Mucosa of rectum (tissue), 2 donors: Measurements from ENCODE around the gene GLG1.
A peak's percentile ranks its signal among the peaks of the same experiment; 100 is the strongest.

Experiments used
- H3K27ac ChIP-seq, 2 donors: one replicate each; pipeline ENCODE4 v1.7.0; 2013; ENCODE audit warnings: inconsistent platforms in 2 of 2, low read depth in 2 of 2, low read length in 2 of 2
- H3K27me3 ChIP-seq, 2 donors: one replicate each; pipeline ENCODE4 v1.7.0; 2013; ENCODE audit warnings: low read length in 2 of 2; ENCODE audit not compliant: control insufficient read depth in 2 of 2, insufficient read depth in 2 of 2
- H3K36me3 ChIP-seq, 2 donors: one replicate each; pipeline ENCODE4 v1.7.0; 2013; ENCODE audit warnings: low read length in 2 of 2; ENCODE audit not compliant: control insufficient read depth in 2 of 2, insufficient read depth in 2 of 2
- H3K4me1 ChIP-seq, 2 donors: one replicate each; pipeline ENCODE4 v1.7.0; 2013; ENCODE audit warnings: low read length in 2 of 2, mild to moderate bottlenecking in 1 of 2; ENCODE audit not compliant: control insufficient read depth in 2 of 2, insufficient read depth in 2 of 2
- H3K4me3 ChIP-seq, 2 donors: one replicate each; pipeline ENCODE4 v1.7.0; 2013; ENCODE audit warnings: low read length in 2 of 2
- H3K9ac ChIP-seq, 2 donors: one replicate each; pipeline ENCODE4 v1.7.0; 2013; ENCODE audit warnings: low read length in 2 of 2, low read depth in 1 of 2, mild to moderate bottlenecking in 1 of 2
- H3K9me3 ChIP-seq, 2 donors: one replicate each; pipeline ENCODE4 v1.7.0; 2013; ENCODE audit warnings: low read length in 2 of 2; ENCODE audit not compliant: control insufficient read depth in 2 of 2
- donor health status: healthy.
- donor health status: Normal muscosa, but diverticular disease.

The GLG1 gene

DNA sequence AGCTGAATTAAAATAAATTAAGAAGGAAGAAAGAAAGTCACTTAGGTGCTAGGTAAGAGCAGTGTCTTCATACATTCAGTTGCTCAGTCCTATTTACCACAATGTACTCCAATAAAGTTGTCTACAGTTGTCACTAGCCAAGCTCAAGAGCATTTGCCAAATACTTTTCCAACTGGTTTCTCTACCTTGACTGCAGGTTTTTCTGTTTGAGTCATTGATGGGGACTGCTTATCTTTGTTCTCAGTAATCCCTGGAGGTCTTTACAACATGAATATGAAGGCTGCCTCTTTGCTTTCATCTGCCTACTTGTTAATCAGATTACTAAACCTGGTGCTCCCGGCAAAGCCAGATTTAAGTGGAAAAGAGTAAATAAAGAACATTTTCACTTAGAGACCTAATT lies 121.0 kb downstream of the GLG1 start:
- H3K27ac ChIP-seq = no peak overlapping the region
- no peak overlapping the region for H3K4me3 ChIP-seq
- H3K9ac ChIP-seq = no peak overlapping the region
- H3K9me3 ChIP-seq = no peaks in the 10 kb centered on the region
- peaks cover 38 to 49% of the 10 kb centered on the region in 2 donors for H3K36me3 ChIP-seq
- H3K27me3 ChIP-seq = no peaks in the 10 kb centered on the region
- peaks cover 0 to 2% of the 10 kb centered on the region in 2 donors for H3K4me1 ChIP-seq

DNA sequence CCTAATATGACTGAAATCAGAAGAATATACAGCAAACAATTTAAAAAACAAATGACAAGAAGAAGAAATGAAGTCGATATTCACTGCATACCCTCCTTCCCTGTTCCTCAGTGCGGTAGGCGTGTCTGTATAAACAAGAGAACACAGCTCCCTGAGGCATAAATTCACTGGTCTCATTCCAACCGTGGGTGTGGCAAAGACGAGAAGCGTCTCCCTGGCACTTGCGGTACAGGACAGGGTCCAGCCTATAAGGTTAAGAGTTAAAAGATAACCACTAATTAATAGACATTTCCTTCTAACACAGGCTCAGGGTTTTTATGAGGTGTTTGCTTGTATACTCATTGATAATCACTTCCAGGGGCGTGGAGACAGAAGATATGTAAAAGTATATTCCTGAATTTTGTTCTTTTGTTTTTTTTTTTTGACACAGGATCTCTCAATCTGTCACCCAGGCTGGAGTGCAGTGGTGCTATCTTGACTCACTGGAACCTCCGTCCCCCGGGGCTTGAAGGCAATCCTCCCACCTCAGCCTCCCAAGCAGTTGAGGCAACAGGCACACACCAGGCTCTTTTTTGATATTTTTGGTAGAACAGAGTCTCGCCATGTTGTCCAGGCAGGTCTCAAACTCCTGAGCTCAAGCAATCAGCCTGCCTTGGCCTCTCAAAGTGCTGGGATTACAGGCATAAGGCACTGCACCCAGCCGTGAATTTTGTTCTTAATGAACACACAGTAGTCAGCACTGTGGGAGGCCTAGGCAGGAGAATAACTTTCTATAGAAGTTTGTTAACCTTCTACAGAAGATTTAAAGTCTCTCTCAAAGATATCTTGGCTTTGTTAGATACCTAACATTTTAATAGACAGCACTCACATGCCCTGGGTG lies 126.5 kb downstream of the GLG1 start:
- Histone ChIP-seq H3K36me3 (peaks cover 27 to 41% of the 10 kb centered on the region in 2 donors), H3K4me3 (no peak overlapping the region), H3K27me3 (no peaks in the 10 kb centered on the region), H3K9ac (no peak overlapping the region), H3K27ac (peak overlapping the region; percentile 67 to 76), H3K4me1 (peaks cover 14 to 32% of the 10 kb centered on the region in 2 donors), H3K9me3 (no peaks in the 10 kb centered on the region)

- H3K9ac ChIP-seq = no peak overlapping the region
- peaks cover 28 to 34% of the 10 kb centered on the region in 2 donors for H3K36me3 ChIP-seq
- H3K27me3 ChIP-seq = no peaks in the 10 kb centered on the region
- peaks cover 14 to 32% of the 10 kb centered on the region in 2 donors for H3K4me1 ChIP-seq
- H3K27ac ChIP-seq = peak overlapping the region; percentile 49 to 64
- H3K9me3 ChIP-seq = no peaks in the 10 kb centered on the region
- no peak overlapping the region for H3K4me3 ChIP-seq
Measured at GRCh38 chr16:74477226-74477625, 129.7 kb downstream of the GLG1 start.

DNA sequence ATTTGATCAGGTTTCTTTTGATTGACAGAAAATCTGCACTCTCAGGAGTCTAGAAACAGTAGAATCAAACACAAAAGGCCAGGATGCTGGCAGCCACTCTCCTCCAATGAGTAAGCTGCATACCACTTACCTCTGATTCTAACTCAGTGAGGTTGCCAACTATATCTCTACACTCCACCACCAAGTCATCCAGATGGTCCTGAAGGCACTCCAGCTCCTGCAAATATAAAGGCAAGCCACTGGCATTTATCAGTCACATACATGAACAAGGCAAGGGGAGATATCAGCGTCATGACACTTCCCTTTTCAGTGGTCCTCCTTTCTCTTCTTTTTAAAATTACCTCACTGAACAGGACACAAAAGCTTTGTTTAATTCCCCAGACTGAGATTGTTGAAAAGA lies 132.5 kb downstream of the GLG1 start:
- H3K27ac ChIP-seq = no peak overlapping the region
- no peaks in the 10 kb centered on the region for H3K9me3 ChIP-seq
- no peak overlapping the region for H3K9ac ChIP-seq
- H3K36me3 ChIP-seq = peaks cover 39 to 40% of the 10 kb centered on the region in 2 donors
- H3K4me1 ChIP-seq = peaks cover 7 to 16% of the 10 kb centered on the region in 2 donors
- H3K4me3 ChIP-seq = no peak overlapping the region
- H3K27me3 ChIP-seq = no peaks in the 10 kb centered on the region

DNA sequence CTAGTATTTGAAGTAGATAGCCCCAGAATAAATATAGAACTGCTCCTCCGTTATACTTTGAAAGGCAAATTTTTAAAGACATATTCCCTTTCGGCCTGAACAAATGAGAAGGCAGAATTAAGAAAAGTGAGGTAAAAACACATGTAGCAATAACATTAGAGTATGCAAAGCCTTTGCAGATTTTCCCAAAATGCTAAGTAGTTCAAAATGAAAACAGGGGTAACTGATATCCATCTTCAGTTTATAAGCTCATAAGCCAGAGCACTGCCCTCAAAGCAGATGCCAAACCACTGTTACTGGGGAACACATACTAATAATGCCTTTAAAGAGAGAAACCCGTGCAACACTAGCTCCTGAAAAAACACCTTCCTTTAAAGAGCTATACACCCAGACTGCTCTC lies 134.4 kb downstream of the GLG1 start:
- Histone ChIP-seq H3K36me3 (peaks cover 53% of the 10 kb centered on the region in 2 donors), H3K9ac (no peak overlapping the region), H3K4me3 (no peak overlapping the region), H3K9me3 (no peaks in the 10 kb centered on the region), H3K27ac (no peak overlapping the region), H3K4me1 (peaks cover 6 to 9% of the 10 kb centered on the region in 2 donors), H3K27me3 (no peaks in the 10 kb centered on the region)

- Histone ChIP-seq H3K36me3 (peaks cover 56 to 58% of the 10 kb centered on the region in 2 donors), H3K4me1 (peaks cover 6% of the 10 kb centered on the region in 2 donors), H3K4me3 (no peak overlapping the region), H3K9me3 (no peaks in the 10 kb centered on the region), H3K27ac (no peak overlapping the region), H3K9ac (no peak overlapping the region), H3K27me3 (no peaks in the 10 kb centered on the region)
Measured at GRCh38 chr16:74472010-74472409, 134.9 kb downstream of the GLG1 start.

- Histone ChIP-seq H3K36me3 (peaks cover 55 to 65% of the 10 kb centered on the region in 2 donors), H3K4me3 (no peak overlapping the region), H3K27me3 (no peaks in the 10 kb centered on the region), H3K27ac (no peak overlapping the region), H3K9me3 (no peaks in the 10 kb centered on the region), H3K9ac (no peak overlapping the region), H3K4me1 (no peaks in the 10 kb centered on the region)
Measured at GRCh38 chr16:74469946-74470478, 136.9 kb downstream of the GLG1 start.

GRCh38 chr16:74468807-74469525 lies 137.9 kb downstream of the GLG1 start:
- no peak overlapping the region for H3K27ac ChIP-seq
- H3K4me3 ChIP-seq = no peak overlapping the region
- no peak overlapping the region for H3K9ac ChIP-seq
- H3K9me3 ChIP-seq = no peaks in the 10 kb centered on the region
- peaks cover 54 to 63% of the 10 kb centered on the region in 2 donors for H3K36me3 ChIP-seq
- no peaks in the 10 kb centered on the region for H3K4me1 ChIP-seq
- H3K27me3 ChIP-seq = no peaks in the 10 kb centered on the region

DNA sequence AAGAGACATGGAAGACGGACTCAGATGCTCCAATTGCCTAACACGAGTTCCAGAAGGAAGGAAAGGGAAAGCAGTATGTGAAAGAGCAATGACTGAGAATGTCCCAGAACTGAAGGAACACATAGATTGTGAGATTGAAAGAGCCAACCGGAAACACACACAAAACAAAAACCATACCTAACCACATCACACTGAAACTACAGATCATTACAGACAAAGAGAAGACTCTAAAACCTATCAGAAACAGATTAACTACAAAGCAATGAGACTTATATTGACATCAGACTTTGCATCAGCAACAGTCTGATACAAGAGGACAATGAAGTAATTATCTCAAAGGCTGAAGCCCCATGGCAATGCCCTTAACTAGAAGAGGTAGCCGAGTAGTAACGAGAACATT lies 140.0 kb downstream of the GLG1 start:
- Histone ChIP-seq H3K27me3 (no peaks in the 10 kb centered on the region), H3K4me3 (no peak overlapping the region), H3K9ac (no peak overlapping the region), H3K36me3 (peaks cover 55 to 72% of the 10 kb centered on the region in 2 donors), H3K4me1 (no peaks in the 10 kb centered on the region), H3K27ac (no peak overlapping the region), H3K9me3 (no peaks in the 10 kb centered on the region)
